Measurements from ENCODE around the gene CCDC178. TPM values are rescaled to one million over a fixed set of nuclear protein-coding genes. Genes with fewer than 3 reads are reported as not detected.

The CCDC178 gene
- polyA plus RNA-seq (2013, experiment 1 of 2): 0.88 TPM
- polyA plus RNA-seq (2013, experiment 2 of 2): 2.0 TPM

- Histone ChIP-seq H3K36me3 (ENCODE audit: control insufficient read depth, insufficient read depth, low read length) (no peaks in the 10 kb centered on the region), H3K9me3 (ENCODE audit: control insufficient read depth, low read length) (no peaks in the 10 kb centered on the region), H3K4me3 (ENCODE audit: extremely low read depth, insufficient read depth, low read length, poor library complexity, severe bottlenecking) (peak within 1 kb of the TSS; percentile 61), H3K4me1 (ENCODE audit: control insufficient read depth, insufficient read depth, low read length, poor library complexity, severe bottlenecking) (no peaks in the 10 kb centered on the region), H3K27ac (ENCODE audit: low read depth, low read length, severe bottlenecking) (no peak within 1 kb of the TSS)
- WGBS, 2 experiments (ENCODE audit: insufficient coverage in 2 of 2): 0% methylated on average over 41 to 55 of the region's 77 CpGs
These were observed at the start of gene CCDC178 for GRCh38 chr18:33440060-33441043. Gene CCDC178 (minus strand): TSS chr18:33440721. CDS start chr18:33412088, 28,633 bp downstream.

- Histone ChIP-seq H3K4me3 (ENCODE audit: extremely low read depth, insufficient read depth, low read length, poor library complexity, severe bottlenecking) (no peak overlapping the region), H3K9me3 (ENCODE audit: control insufficient read depth, low read length) (no peaks in the 10 kb centered on the region), H3K36me3 (ENCODE audit: control insufficient read depth, insufficient read depth, low read length) (no peaks in the 10 kb centered on the region), H3K4me1 (ENCODE audit: control insufficient read depth, insufficient read depth, low read length, poor library complexity, severe bottlenecking) (no peaks in the 10 kb centered on the region), H3K27ac (ENCODE audit: low read depth, low read length, severe bottlenecking) (no peak overlapping the region)
- WGBS, 2 experiments (ENCODE audit: insufficient coverage in 2 of 2): no CpG with 5 or more reads among the region's 1 CpG
These were observed 43.4 kb upstream of the CCDC178 start for GRCh38 chr18:33483908-33484307.

- Histone ChIP-seq H3K4me3 (ENCODE audit: extremely low read depth, insufficient read depth, low read length, poor library complexity, severe bottlenecking) (no peak overlapping the region), H3K36me3 (ENCODE audit: control insufficient read depth, insufficient read depth, low read length) (no peaks in the 10 kb centered on the region), H3K9me3 (ENCODE audit: control insufficient read depth, low read length) (no peaks in the 10 kb centered on the region), H3K4me1 (ENCODE audit: control insufficient read depth, insufficient read depth, low read length, poor library complexity, severe bottlenecking) (no peaks in the 10 kb centered on the region), H3K27ac (ENCODE audit: low read depth, low read length, severe bottlenecking) (no peak overlapping the region)
- 38% methylated on average over 1 of the region's 3 CpGs; no CpG with 5 or more reads in 1 of the 2 experiments for WGBS, 2 experiments (ENCODE audit: insufficient coverage in 2 of 2)
These were observed 32.0 kb upstream of the CCDC178 start for GRCh38 chr18:33472509-33472908.

- Histone ChIP-seq H3K36me3 (ENCODE audit: control insufficient read depth, insufficient read depth, low read length) (no peaks in the 10 kb centered on the region), H3K9me3 (ENCODE audit: control insufficient read depth, low read length) (no peaks in the 10 kb centered on the region), H3K27ac (ENCODE audit: low read depth, low read length, severe bottlenecking) (no peak overlapping the region), H3K4me3 (ENCODE audit: extremely low read depth, insufficient read depth, low read length, poor library complexity, severe bottlenecking) (no peak overlapping the region), H3K4me1 (ENCODE audit: control insufficient read depth, insufficient read depth, low read length, poor library complexity, severe bottlenecking) (no peaks in the 10 kb centered on the region)
- whole genome bisulfite sequencing, 2 experiments (ENCODE audit: insufficient coverage in 2 of 2): 80% methylated on average over 1 of the region's 2 CpGs; no CpG with 5 or more reads in 1 of the 2 experiments
These were observed 29.7 kb upstream of the CCDC178 start for GRCh38 chr18:33470216-33470615.

- Histone ChIP-seq H3K4me1 (ENCODE audit: control insufficient read depth, insufficient read depth, low read length, poor library complexity, severe bottlenecking) (no peaks in the 10 kb centered on the region), H3K9me3 (ENCODE audit: control insufficient read depth, low read length) (no peaks in the 10 kb centered on the region), H3K4me3 (ENCODE audit: extremely low read depth, insufficient read depth, low read length, poor library complexity, severe bottlenecking) (no peak overlapping the region), H3K27ac (ENCODE audit: low read depth, low read length, severe bottlenecking) (no peak overlapping the region), H3K36me3 (ENCODE audit: control insufficient read depth, insufficient read depth, low read length) (no peaks in the 10 kb centered on the region)
- 100% methylated on average over 1 of the region's 3 CpGs; no CpG with 5 or more reads in 1 of the 2 experiments for WGBS, 2 experiments (ENCODE audit: insufficient coverage in 2 of 2)
These were observed 29.2 kb upstream of the CCDC178 start for GRCh38 chr18:33469699-33470098.

- Histone ChIP-seq H3K27ac (ENCODE audit: low read depth, low read length, severe bottlenecking) (no peak overlapping the region), H3K4me3 (ENCODE audit: extremely low read depth, insufficient read depth, low read length, poor library complexity, severe bottlenecking) (no peak overlapping the region), H3K4me1 (ENCODE audit: control insufficient read depth, insufficient read depth, low read length, poor library complexity, severe bottlenecking) (no peaks in the 10 kb centered on the region), H3K9me3 (ENCODE audit: control insufficient read depth, low read length) (no peaks in the 10 kb centered on the region), H3K36me3 (ENCODE audit: control insufficient read depth, insufficient read depth, low read length) (no peaks in the 10 kb centered on the region)
- 100% methylated on average over 1 of the region's 1 CpG; no CpG with 5 or more reads in 1 of the 2 experiments for WGBS, 2 experiments (ENCODE audit: insufficient coverage in 2 of 2)
These were observed 27.0 kb upstream of the CCDC178 start for GRCh38 chr18:33467531-33467930.

GRCh38 chr18:33466822-33467221 is 26.3 kb upstream of the CCDC178 start:
- no CpG with 5 or more reads among the region's 1 CpG for WGBS, 2 experiments (ENCODE audit: insufficient coverage in 2 of 2)
- Histone ChIP-seq H3K36me3 (ENCODE audit: control insufficient read depth, insufficient read depth, low read length) (no peaks in the 10 kb centered on the region), H3K27ac (ENCODE audit: low read depth, low read length, severe bottlenecking) (no peak overlapping the region), H3K4me1 (ENCODE audit: control insufficient read depth, insufficient read depth, low read length, poor library complexity, severe bottlenecking) (no peaks in the 10 kb centered on the region), H3K9me3 (ENCODE audit: control insufficient read depth, low read length) (no peaks in the 10 kb centered on the region), H3K4me3 (ENCODE audit: extremely low read depth, insufficient read depth, low read length, poor library complexity, severe bottlenecking) (no peak overlapping the region)

GRCh38 chr18:33460681-33461080 is 20.2 kb upstream of the CCDC178 start:
- H3K27ac ChIP-seq (ENCODE audit: low read depth, low read length, severe bottlenecking): no peak overlapping the region
- H3K9me3 ChIP-seq (ENCODE audit: control insufficient read depth, low read length): no peaks in the 10 kb centered on the region
- no peaks in the 10 kb centered on the region for H3K4me1 ChIP-seq (ENCODE audit: control insufficient read depth, insufficient read depth, low read length, poor library complexity, severe bottlenecking)
- no peak overlapping the region for H3K4me3 ChIP-seq (ENCODE audit: extremely low read depth, insufficient read depth, low read length, poor library complexity, severe bottlenecking)
- WGBS, 2 experiments (ENCODE audit: insufficient coverage in 2 of 2): no CpG with 5 or more reads among the region's 1 CpG
- H3K36me3 ChIP-seq (ENCODE audit: control insufficient read depth, insufficient read depth, low read length): no peaks in the 10 kb centered on the region

GRCh38 chr18:33459612-33460011 is 19.1 kb upstream of the CCDC178 start:
- no peaks in the 10 kb centered on the region for H3K36me3 ChIP-seq (ENCODE audit: control insufficient read depth, insufficient read depth, low read length)
- H3K4me1 ChIP-seq (ENCODE audit: control insufficient read depth, insufficient read depth, low read length, poor library complexity, severe bottlenecking): no peaks in the 10 kb centered on the region
- no peak overlapping the region for H3K4me3 ChIP-seq (ENCODE audit: extremely low read depth, insufficient read depth, low read length, poor library complexity, severe bottlenecking)
- H3K9me3 ChIP-seq (ENCODE audit: control insufficient read depth, low read length): no peaks in the 10 kb centered on the region
- H3K27ac ChIP-seq (ENCODE audit: low read depth, low read length, severe bottlenecking): no peak overlapping the region

- no peak overlapping the region for H3K4me3 ChIP-seq (ENCODE audit: extremely low read depth, insufficient read depth, low read length, poor library complexity, severe bottlenecking)
- WGBS, 2 experiments (ENCODE audit: insufficient coverage in 2 of 2): no CpG with 5 or more reads among the region's 1 CpG
- H3K27ac ChIP-seq (ENCODE audit: low read depth, low read length, severe bottlenecking): no peak overlapping the region
- H3K36me3 ChIP-seq (ENCODE audit: control insufficient read depth, insufficient read depth, low read length): no peaks in the 10 kb centered on the region
- no peaks in the 10 kb centered on the region for H3K4me1 ChIP-seq (ENCODE audit: control insufficient read depth, insufficient read depth, low read length, poor library complexity, severe bottlenecking)
- H3K9me3 ChIP-seq (ENCODE audit: control insufficient read depth, low read length): no peaks in the 10 kb centered on the region
These were observed 6.1 kb upstream of the CCDC178 start for GRCh38 chr18:33446604-33447003.

- WGBS, 2 experiments (ENCODE audit: insufficient coverage in 2 of 2): 67 to 100% methylated on average over 1 of the region's 2 CpGs
- H3K4me1 ChIP-seq (ENCODE audit: control insufficient read depth, insufficient read depth, low read length, poor library complexity, severe bottlenecking): no peaks in the 10 kb centered on the region
These were observed 4.2 kb upstream of the CCDC178 start for GRCh38 chr18:33444709-33445108.

More at GRCh38 chr18:33444709-33445108, 4.2 kb upstream of the CCDC178 start:
- Histone ChIP-seq H3K4me3 (ENCODE audit: extremely low read depth, insufficient read depth, low read length, poor library complexity, severe bottlenecking) (no peak overlapping the region), H3K36me3 (ENCODE audit: control insufficient read depth, insufficient read depth, low read length) (no peaks in the 10 kb centered on the region), H3K27ac (ENCODE audit: low read depth, low read length, severe bottlenecking) (no peak overlapping the region), H3K9me3 (ENCODE audit: control insufficient read depth, low read length) (no peaks in the 10 kb centered on the region)

Measured in mesodermal cell (in vitro differentiated cells).